Measurements from ENCODE around the gene OR6S1.
A peak's percentile ranks its signal among the peaks of the same experiment; 100 is the strongest.

OR6S1 gene

GRCh38 chr14:20667957-20668356 is 26.5 kb upstream of the OR6S1 start:
- no peak for TF ChIP-seq CTCF (IDR thresholded peaks at IDR 0.05; ENCODE audit: borderline replicate concordance, insufficient read depth, low read depth, low read length)
- peak overlapping the region; percentile 2 for H3K4me3 ChIP-seq (ENCODE audit: low read depth, low read length)

- H3K4me3 ChIP-seq (ENCODE audit: low read depth, low read length): peak overlapping the region; percentile 44
Observed at GRCh38 chr14:20666400-20666961, 25.0 kb upstream of the OR6S1 start.

- peak; percentile 80 for TF ChIP-seq CTCF (IDR thresholded peaks at IDR 0.05; ENCODE audit: borderline replicate concordance, insufficient read depth, low read depth, low read length)
- H3K4me3 ChIP-seq (ENCODE audit: low read depth, low read length): peak overlapping the region; percentile 44
Observed at GRCh38 chr14:20662968-20663732, 21.7 kb upstream of the OR6S1 start.

GRCh38 chr14:20661197-20661596 is 19.7 kb upstream of the OR6S1 start:
- no peak overlapping the region for H3K4me3 ChIP-seq (ENCODE audit: low read depth, low read length)
- TF ChIP-seq CTCF (IDR thresholded peaks at IDR 0.05; ENCODE audit: borderline replicate concordance, insufficient read depth, low read depth, low read length): no peak

GRCh38 chr14:20659813-20660395 is 18.4 kb upstream of the OR6S1 start:
- no peak overlapping the region for H3K4me3 ChIP-seq (ENCODE audit: low read depth, low read length)
- TF ChIP-seq CTCF (IDR thresholded peaks at IDR 0.05; ENCODE audit: borderline replicate concordance, insufficient read depth, low read depth, low read length): no peak

GRCh38 chr14:20659336-20659735 is 17.8 kb upstream of the OR6S1 start:
- no peak for TF ChIP-seq CTCF (IDR thresholded peaks at IDR 0.05; ENCODE audit: borderline replicate concordance, insufficient read depth, low read depth, low read length)
- H3K4me3 ChIP-seq (ENCODE audit: low read depth, low read length): no peak overlapping the region

- no peak overlapping the region for H3K4me3 ChIP-seq (ENCODE audit: low read depth, low read length)
- TF ChIP-seq CTCF (IDR thresholded peaks at IDR 0.05; ENCODE audit: borderline replicate concordance, insufficient read depth, low read depth, low read length): no peak
Observed at GRCh38 chr14:20658246-20658645, 16.8 kb upstream of the OR6S1 start.

Measured in GM12875 (cell line).